Ascending aorta (tissue), 2 donors: Measurements from ENCODE around the gene PCSK2. TPM values are rescaled to one million over a fixed set of nuclear protein-coding genes. Genes with fewer than 3 reads are reported as not detected.

Experiments
- DNase-seq, 2 donors: peaks; one replicate each; pipeline ENCODE4 v3.0.0-alpha.2; 2019; ENCODE audit warnings: low spot score in 2 of 2
- H3K27ac ChIP-seq, 2 donors: fragments of 200-600 bp; sonication (generic); one replicate each; pipeline ENCODE4 v1.5.1; 2016 to 2017; ENCODE audit warnings: mild to moderate bottlenecking in 1 of 2
- H3K27me3 ChIP-seq: fragments of 200-600 bp; sonication (generic); one replicate; pipeline ENCODE4 v1.5.1; 2017
- H3K36me3 ChIP-seq, 2 donors: fragments of 200-600 bp; sonication (generic); one replicate each; pipeline ENCODE4 v1.5.1; 2016
- H3K4me1 ChIP-seq, 2 donors: fragments of 200-600 bp; sonication (generic); one replicate each; pipeline ENCODE4 v1.5.1; 2016 to 2017; ENCODE audit warnings: mild to moderate bottlenecking in 1 of 2
- H3K4me3 ChIP-seq, 2 donors: fragments of 200-600 bp; sonication (generic); one replicate each; pipeline ENCODE4 v1.5.1; 2016 to 2017; ENCODE audit warnings: mild to moderate bottlenecking in 1 of 2
- H3K9me3 ChIP-seq, 2 donors: fragments of 200-600 bp; sonication (generic); one replicate each; pipeline ENCODE4 v1.5.1; 2016
- CTCF ChIP-seq, 3 experiments: fragments of 200-600 bp in 2 of 3; fragments of 450-650 bp in 1 of 3; sonication (generic) in 2 of 3; IDR thresholded peaks; one replicate each; pipeline ENCODE4 v1.5.1; 2016 to 2019; ENCODE audit warnings: antibody characterized with exemption in 3 of 3, mild to moderate bottlenecking in 1 of 3, moderate library complexity in 1 of 3
- intact Hi-C: fragments of 100-400 bp; cut with DNase I; formaldehyde crosslinking; loops from one replicate; pipeline ENCODE4 v1.15.1; 2023
- total RNA-seq: library from RNA; depleted of rRNA; stranded (reverse); fragments of >200 nt; gene quantifications from one replicate; pipeline ENCODE4 v1.1.0, GENCODE V29; 2016

The PCSK2 gene
- total RNA-seq, 1 donor from 2014 or later: not detected

- Histone ChIP-seq H3K27ac (no peak overlapping the region), H3K4me3 (no peak overlapping the region), H3K4me1 (no peaks in the 10 kb centered on the region), H3K27me3 (no peaks in the 10 kb centered on the region), H3K36me3 (no peaks in the 10 kb centered on the region), H3K9me3 (no peaks in the 10 kb centered on the region)
- no peak for DNase-seq
- intact Hi-C loops: no loop called here
- TF ChIP-seq CTCF (IDR thresholded peaks at IDR 0.05): no peak
These were observed 214.9 kb downstream of the PCSK2 start for GRCh38 chr20:17441745-17442144.

- TF ChIP-seq CTCF (IDR thresholded peaks at IDR 0.05): no peak
- intact Hi-C loops: no loop called here
- no peak overlapping the region for H3K4me3 ChIP-seq
- no peaks in the 10 kb centered on the region for H3K36me3 ChIP-seq
- no peaks in the 10 kb centered on the region for H3K27me3 ChIP-seq
- no peak for DNase-seq
- H3K27ac ChIP-seq: no peak overlapping the region
- no peaks in the 10 kb centered on the region for H3K9me3 ChIP-seq
- no peaks in the 10 kb centered on the region for H3K4me1 ChIP-seq
These were observed 215.7 kb downstream of the PCSK2 start for GRCh38 chr20:17442588-17442987.

GRCh38 chr20:17443131-17443858 is 216.5 kb downstream of the PCSK2 start:
- no peak for TF ChIP-seq CTCF (IDR thresholded peaks at IDR 0.05)
- Histone ChIP-seq H3K27me3 (no peaks in the 10 kb centered on the region), H3K4me3 (no peak overlapping the region), H3K36me3 (no peaks in the 10 kb centered on the region), H3K27ac (no peak overlapping the region), H3K4me1 (no peaks in the 10 kb centered on the region), H3K9me3 (no peaks in the 10 kb centered on the region)
- intact Hi-C loops: no loop called here
- DNase-seq: no peak

- no peak for TF ChIP-seq CTCF (IDR thresholded peaks at IDR 0.05)
- no peak for DNase-seq
- intact Hi-C loops: no loop called here
These were observed 217.3 kb downstream of the PCSK2 start for GRCh38 chr20:17444091-17444490.

GRCh38 chr20:17445543-17445942 is 218.7 kb downstream of the PCSK2 start:
- Histone ChIP-seq H3K9me3 (no peaks in the 10 kb centered on the region), H3K27me3 (no peaks in the 10 kb centered on the region), H3K27ac (no peak overlapping the region), H3K4me1 (no peaks in the 10 kb centered on the region), H3K4me3 (no peak overlapping the region), H3K36me3 (no peaks in the 10 kb centered on the region)
- DNase-seq: no peak
- intact Hi-C loops: no loop called here
- TF ChIP-seq CTCF (IDR thresholded peaks at IDR 0.05): no peak

More at GRCh38 chr20:17444091-17444490, 217.3 kb downstream of the PCSK2 start:
- H3K4me1 ChIP-seq: no peaks in the 10 kb centered on the region
- no peaks in the 10 kb centered on the region for H3K36me3 ChIP-seq
- H3K27me3 ChIP-seq: no peaks in the 10 kb centered on the region
- H3K9me3 ChIP-seq: no peaks in the 10 kb centered on the region
- no peak overlapping the region for H3K27ac ChIP-seq
- no peak overlapping the region for H3K4me3 ChIP-seq
